Measurements from ENCODE around the gene PRXL2A. TPM values are rescaled to one million over a fixed set of nuclear protein-coding genes. Genes with fewer than 3 reads are reported as not detected.

PRXL2A gene
- total and polyA plus RNA-seq, 5 donors from 2014 or later = 0.76 to 8.3 (median 2.6) TPM

GRCh38 chr10:80421050-80421706 is 12.8 kb downstream of the PRXL2A start:
- H3K4me3 ChIP-seq (ENCODE audit: low read depth, low read length) = no peak overlapping the region
- Mint-ChIP-seq H3K27me3 (peaks cover 16% of the 10 kb centered on the region), H3K4me3 (no peak overlapping the region), H3K9me3 (no peaks in the 10 kb centered on the region), H3K36me3 (peaks cover 19% of the 10 kb centered on the region), H3K27ac (no peak overlapping the region), H3K4me1 (peaks cover 0 to 2% (median 0%) of the 10 kb centered on the region in 4 donors)
- DNase-seq = no peak
- no peak for ATAC-seq (ENCODE audit: low read depth in 2 of 2)
- H3K9me3 ChIP-seq (ENCODE audit: control insufficient read depth in 2 of 2, low read length in 2 of 2) = no peaks in the 10 kb centered on the region
- H3K27ac ChIP-seq (ENCODE audit: insufficient read depth, low read length, poor library complexity, severe bottlenecking) = no peak overlapping the region
- no peaks in the 10 kb centered on the region for H3K36me3 ChIP-seq (ENCODE audit: control insufficient read depth, insufficient read depth, low read length)
- H3K27me3 ChIP-seq (ENCODE audit: control insufficient read depth, insufficient read depth, low read length) = no peaks in the 10 kb centered on the region
- no peaks in the 10 kb centered on the region for H3K4me1 ChIP-seq (ENCODE audit: control insufficient read depth, insufficient read depth, low read length, poor library complexity, severe bottlenecking)

- Mint-ChIP-seq H3K27me3 (peaks cover 16% of the 10 kb centered on the region), H3K4me3 (no peak overlapping the region), H3K27ac (no peak overlapping the region), H3K9me3 (no peaks in the 10 kb centered on the region), H3K36me3 (peaks cover 19% of the 10 kb centered on the region), H3K4me1 (peaks cover 0 to 2% (median 0%) of the 10 kb centered on the region in 4 donors)
- ATAC-seq (ENCODE audit: low read depth in 2 of 2) (no peak), DNase-seq (no peak)
- Histone ChIP-seq H3K9me3 (ENCODE audit: control insufficient read depth in 2 of 2, low read length in 2 of 2) (no peaks in the 10 kb centered on the region), H3K4me3 (ENCODE audit: low read depth, low read length) (no peak overlapping the region), H3K27me3 (ENCODE audit: control insufficient read depth, insufficient read depth, low read length) (no peaks in the 10 kb centered on the region), H3K27ac (ENCODE audit: insufficient read depth, low read length, poor library complexity, severe bottlenecking) (no peak overlapping the region), H3K36me3 (ENCODE audit: control insufficient read depth, insufficient read depth, low read length) (no peaks in the 10 kb centered on the region), H3K4me1 (ENCODE audit: control insufficient read depth, insufficient read depth, low read length, poor library complexity, severe bottlenecking) (no peaks in the 10 kb centered on the region)
Measured at GRCh38 chr10:80421707-80422536, 13.6 kb downstream of the PRXL2A start.

GRCh38 chr10:80425901-80426300 is 17.6 kb downstream of the PRXL2A start:
- H3K36me3 Mint-ChIP-seq = peaks cover 22% of the 10 kb centered on the region
- H3K4me3 Mint-ChIP-seq = no peak overlapping the region
- no peaks in the 10 kb centered on the region for H3K27me3 ChIP-seq (ENCODE audit: control insufficient read depth, insufficient read depth, low read length)
- no peaks in the 10 kb centered on the region for H3K4me1 Mint-ChIP-seq
- no peak overlapping the region for H3K27ac Mint-ChIP-seq
- ATAC-seq (ENCODE audit: low read depth in 2 of 2) (no peak), DNase-seq (no peak)
- H3K9me3 Mint-ChIP-seq = no peaks in the 10 kb centered on the region
- H3K27me3 Mint-ChIP-seq = peaks cover 5% of the 10 kb centered on the region
- H3K36me3 ChIP-seq (ENCODE audit: control insufficient read depth, insufficient read depth, low read length) = no peaks in the 10 kb centered on the region
- H3K27ac ChIP-seq (ENCODE audit: insufficient read depth, low read length, poor library complexity, severe bottlenecking) = no peak overlapping the region
- H3K4me1 ChIP-seq (ENCODE audit: control insufficient read depth, insufficient read depth, low read length, poor library complexity, severe bottlenecking) = no peaks in the 10 kb centered on the region
- no peak overlapping the region for H3K4me3 ChIP-seq (ENCODE audit: low read depth, low read length)
- no peaks in the 10 kb centered on the region for H3K9me3 ChIP-seq (ENCODE audit: control insufficient read depth in 2 of 2, low read length in 2 of 2)

GRCh38 chr10:80427541-80427940 is 19.2 kb downstream of the PRXL2A start:
- no peak overlapping the region for H3K27ac ChIP-seq (ENCODE audit: insufficient read depth, low read length, poor library complexity, severe bottlenecking)
- peaks cover 5% of the 10 kb centered on the region for H3K27me3 Mint-ChIP-seq
- H3K36me3 ChIP-seq (ENCODE audit: control insufficient read depth, insufficient read depth, low read length) = no peaks in the 10 kb centered on the region
- H3K9me3 ChIP-seq (ENCODE audit: control insufficient read depth in 2 of 2, low read length in 2 of 2) = no peaks in the 10 kb centered on the region
- H3K36me3 Mint-ChIP-seq = peaks cover 15% of the 10 kb centered on the region
- no peak for DNase-seq
- H3K4me1 ChIP-seq (ENCODE audit: control insufficient read depth, insufficient read depth, low read length, poor library complexity, severe bottlenecking) = no peaks in the 10 kb centered on the region
- H3K9me3 Mint-ChIP-seq = no peaks in the 10 kb centered on the region
- peak overlapping the region in 1 of 3 donors; percentile 21 for H3K27ac Mint-ChIP-seq
- no peak overlapping the region for H3K4me3 ChIP-seq (ENCODE audit: low read depth, low read length)
- H3K27me3 ChIP-seq (ENCODE audit: control insufficient read depth, insufficient read depth, low read length) = no peaks in the 10 kb centered on the region
- ATAC-seq (ENCODE audit: low read depth in 2 of 2) = no peak
- H3K4me3 Mint-ChIP-seq = no peak overlapping the region
- no peaks in the 10 kb centered on the region for H3K4me1 Mint-ChIP-seq

GRCh38 chr10:80429521-80429973 is 21.2 kb downstream of the PRXL2A start:
- H3K36me3 Mint-ChIP-seq = peaks cover 13% of the 10 kb centered on the region
- no peak for DNase-seq
- H3K9me3 Mint-ChIP-seq = no peaks in the 10 kb centered on the region
- no peak overlapping the region for H3K4me3 Mint-ChIP-seq
- peaks cover 10% of the 10 kb centered on the region for H3K27me3 Mint-ChIP-seq
- no peaks in the 10 kb centered on the region for H3K4me1 ChIP-seq (ENCODE audit: control insufficient read depth, insufficient read depth, low read length, poor library complexity, severe bottlenecking)
- no peak overlapping the region for H3K27ac Mint-ChIP-seq
- no peak overlapping the region for H3K4me3 ChIP-seq (ENCODE audit: low read depth, low read length)
- H3K9me3 ChIP-seq (ENCODE audit: control insufficient read depth in 2 of 2, low read length in 2 of 2) = no peaks in the 10 kb centered on the region
- no peak for ATAC-seq (ENCODE audit: low read depth in 2 of 2)
- H3K36me3 ChIP-seq (ENCODE audit: control insufficient read depth, insufficient read depth, low read length) = no peaks in the 10 kb centered on the region
- no peaks in the 10 kb centered on the region for H3K4me1 Mint-ChIP-seq
- H3K27ac ChIP-seq (ENCODE audit: insufficient read depth, low read length, poor library complexity, severe bottlenecking) = no peak overlapping the region
- no peaks in the 10 kb centered on the region for H3K27me3 ChIP-seq (ENCODE audit: control insufficient read depth, insufficient read depth, low read length)

- Mint-ChIP-seq H3K36me3 (peaks cover 6% of the 10 kb centered on the region), H3K27me3 (peaks cover 23% of the 10 kb centered on the region), H3K4me3 (peak overlapping the region in 1 of 4 donors; percentile 48), H3K4me1 (no peaks in the 10 kb centered on the region), H3K9me3 (peaks cover 0 to 1% (median 0%) of the 10 kb centered on the region in 7 donors), H3K27ac (no peak overlapping the region)
- DNase-seq = no peak
- Histone ChIP-seq H3K27ac (ENCODE audit: insufficient read depth, low read length, poor library complexity, severe bottlenecking) (no peak overlapping the region), H3K4me1 (ENCODE audit: control insufficient read depth, insufficient read depth, low read length, poor library complexity, severe bottlenecking) (no peaks in the 10 kb centered on the region), H3K36me3 (ENCODE audit: control insufficient read depth, insufficient read depth, low read length) (no peaks in the 10 kb centered on the region), H3K4me3 (ENCODE audit: low read depth, low read length) (no peak overlapping the region), H3K27me3 (ENCODE audit: control insufficient read depth, insufficient read depth, low read length) (no peaks in the 10 kb centered on the region), H3K9me3 (ENCODE audit: control insufficient read depth in 2 of 2, low read length in 2 of 2) (no peaks in the 10 kb centered on the region)
- no peak for ATAC-seq (ENCODE audit: low read depth in 2 of 2)
Measured at GRCh38 chr10:80433134-80433533, 24.8 kb downstream of the PRXL2A start.

GRCh38 chr10:80436446-80437098 is 28.2 kb downstream of the PRXL2A start:
- Mint-ChIP-seq H3K4me3 (no peak overlapping the region), H3K4me1 (no peaks in the 10 kb centered on the region), H3K27me3 (peaks cover 23% of the 10 kb centered on the region), H3K27ac (no peak overlapping the region), H3K9me3 (peaks cover 0 to 1% (median 0%) of the 10 kb centered on the region in 7 donors), H3K36me3 (no peaks in the 10 kb centered on the region)
- Histone ChIP-seq H3K4me3 (ENCODE audit: low read depth, low read length) (no peak overlapping the region), H3K27ac (ENCODE audit: insufficient read depth, low read length, poor library complexity, severe bottlenecking) (no peak overlapping the region), H3K36me3 (ENCODE audit: control insufficient read depth, insufficient read depth, low read length) (no peaks in the 10 kb centered on the region), H3K4me1 (ENCODE audit: control insufficient read depth, insufficient read depth, low read length, poor library complexity, severe bottlenecking) (no peaks in the 10 kb centered on the region), H3K27me3 (ENCODE audit: control insufficient read depth, insufficient read depth, low read length) (peaks cover 1% of the 10 kb centered on the region), H3K9me3 (ENCODE audit: control insufficient read depth in 2 of 2, low read length in 2 of 2) (no peaks in the 10 kb centered on the region)
- DNase-seq = no peak
- no peak for ATAC-seq (ENCODE audit: low read depth in 2 of 2)

Data from CD4-positive, CD25-positive, alpha-beta regulatory T cell (primary cell).